GM19438 (cell line): ENCODE results near the gene DSG4.

Experiments used
- ATAC-seq: cut with Tn5 transposase; IDR thresholded peaks from one replicate; pipeline ENCODE4 v1.9.1; 2021; ENCODE audit warnings: low read depth; ENCODE audit not compliant: unreplicated experiment

The DSG4 gene

DNA sequence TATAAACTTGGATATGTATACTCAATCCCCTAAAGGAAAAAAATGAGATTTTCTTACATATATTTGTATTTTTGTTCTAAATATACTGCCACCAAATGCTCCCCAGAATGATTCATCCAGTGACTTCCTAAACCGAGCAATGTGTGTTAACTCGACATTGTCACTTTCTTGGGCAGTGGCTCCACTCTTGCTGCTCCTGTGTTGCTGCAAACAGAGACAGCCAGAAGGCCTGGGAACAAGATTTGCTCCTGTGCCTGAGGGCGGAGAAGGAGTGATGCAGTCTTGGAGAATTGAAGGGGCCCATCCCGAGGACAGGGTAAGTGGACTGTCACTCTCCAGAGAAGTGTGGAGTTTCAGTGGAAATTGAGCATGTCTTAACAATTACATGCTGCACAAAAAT is 32.7 kb downstream of the DSG4 start:
- ATAC-seq: no peak

DNA sequence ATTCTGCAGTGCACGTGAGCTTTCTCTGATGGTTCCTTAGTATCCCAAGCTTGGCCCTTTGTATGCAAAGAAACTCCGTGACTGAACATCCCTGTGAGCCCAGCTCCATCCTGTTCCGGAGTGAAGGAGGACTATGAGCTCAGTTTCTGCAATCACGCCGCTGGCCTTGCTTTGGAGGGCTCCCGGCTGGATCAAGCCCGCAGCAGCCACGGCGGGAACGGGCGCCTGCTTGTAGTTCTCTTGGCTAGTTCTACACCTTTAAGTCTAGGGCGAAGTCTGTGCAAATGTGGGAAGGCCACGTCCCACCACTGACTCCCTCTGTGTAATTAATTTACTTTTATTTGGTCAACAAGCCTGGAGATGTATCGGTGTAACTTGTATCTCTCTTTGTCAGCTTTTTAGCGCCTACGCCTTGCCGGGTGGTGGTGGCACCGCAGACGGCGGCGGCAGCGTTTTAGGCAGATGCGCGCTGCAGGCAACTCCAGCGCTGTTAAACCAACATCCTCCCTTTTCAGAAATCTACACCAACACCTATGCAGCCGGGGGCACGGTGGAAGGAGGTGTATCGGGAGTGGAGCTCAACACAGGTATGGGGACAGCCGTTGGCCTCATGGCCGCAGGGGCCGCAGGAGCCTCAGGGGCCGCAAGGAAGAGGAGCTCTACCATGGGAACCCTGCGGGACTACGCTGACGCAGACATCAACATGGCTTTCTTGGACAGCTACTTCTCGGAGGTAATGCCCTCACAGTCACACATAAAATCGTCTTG is 34.3 kb downstream of the DSG4 start:
- no peak for ATAC-seq

DNA sequence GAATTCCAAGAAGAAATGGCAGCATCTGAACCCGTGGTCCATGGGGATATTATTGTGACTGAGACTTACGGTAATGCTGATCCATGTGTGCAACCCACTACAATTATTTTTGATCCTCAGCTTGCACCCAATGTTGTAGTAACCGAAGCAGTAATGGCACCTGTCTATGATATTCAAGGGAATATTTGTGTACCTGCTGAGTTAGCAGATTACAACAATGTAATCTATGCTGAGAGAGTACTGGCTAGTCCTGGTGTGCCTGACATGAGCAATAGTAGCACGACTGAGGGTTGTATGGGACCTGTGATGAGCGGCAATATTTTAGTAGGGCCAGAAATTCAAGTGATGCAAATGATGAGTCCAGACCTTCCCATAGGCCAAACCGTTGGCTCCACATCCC is 36.6 kb downstream of the DSG4 start:
- ATAC-seq: no peak

DNA sequence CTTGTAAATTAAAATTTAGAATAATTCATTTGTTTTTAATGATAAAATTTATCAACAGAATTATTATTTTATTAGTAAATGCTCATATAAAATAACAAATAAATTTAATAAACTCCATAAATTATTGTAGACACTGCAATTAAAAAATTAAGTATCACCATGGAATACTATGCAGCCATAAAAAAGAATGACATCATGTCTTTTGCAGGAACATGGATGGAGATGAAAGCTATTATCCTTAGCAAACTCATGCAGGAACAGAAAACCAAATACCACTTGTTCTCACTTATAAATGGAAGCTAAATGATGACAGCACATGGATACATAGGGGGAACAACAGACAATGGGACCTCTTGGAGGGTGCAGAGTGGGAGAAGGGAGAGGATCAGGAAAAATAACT is 41.3 kb downstream of the DSG4 start:
- no peak for ATAC-seq

DNA sequence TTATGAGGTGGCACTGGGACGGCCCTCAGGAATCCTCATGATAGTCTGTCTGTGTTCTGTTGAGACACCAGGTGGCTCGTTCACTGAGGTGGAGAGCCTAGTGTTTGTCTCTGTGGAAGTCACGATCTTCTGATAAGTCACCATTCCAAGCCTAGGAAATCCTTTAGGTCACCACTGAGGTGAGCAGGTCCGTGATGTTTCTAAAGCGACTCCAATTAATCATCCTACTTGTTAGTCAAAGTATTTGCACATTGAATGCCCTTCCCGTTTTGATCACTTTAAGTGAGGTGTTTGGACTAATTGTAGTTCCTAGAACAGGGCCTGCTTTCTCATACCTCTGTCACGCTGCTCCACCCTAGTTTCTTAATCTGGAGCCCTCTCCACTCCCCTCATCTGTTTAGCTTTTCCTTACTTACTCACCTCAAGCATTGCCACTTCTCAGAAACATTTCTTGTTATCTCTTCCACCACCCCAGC is 42.9 kb downstream of the DSG4 start:
- no peak for ATAC-seq

DNA sequence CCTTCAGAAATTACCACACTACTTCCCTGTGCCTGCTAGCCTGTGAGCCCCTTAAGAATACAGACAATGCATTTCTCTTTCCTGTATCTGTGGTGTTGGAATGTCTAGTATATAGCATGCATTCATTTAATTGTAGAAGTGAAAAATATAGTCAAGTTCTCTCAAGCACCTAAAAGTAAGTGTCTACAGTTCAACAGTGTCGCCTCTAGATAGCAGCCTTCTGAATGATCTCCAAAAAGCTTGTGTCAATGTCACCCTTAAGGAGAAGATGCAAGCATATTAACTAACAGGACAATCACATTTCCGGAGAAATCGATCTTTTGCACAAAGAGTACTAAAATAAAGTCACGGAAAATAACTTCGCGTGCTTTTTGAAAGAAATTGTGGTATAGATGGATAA is 43.5 kb downstream of the DSG4 start:
- ATAC-seq: no peak

DNA sequence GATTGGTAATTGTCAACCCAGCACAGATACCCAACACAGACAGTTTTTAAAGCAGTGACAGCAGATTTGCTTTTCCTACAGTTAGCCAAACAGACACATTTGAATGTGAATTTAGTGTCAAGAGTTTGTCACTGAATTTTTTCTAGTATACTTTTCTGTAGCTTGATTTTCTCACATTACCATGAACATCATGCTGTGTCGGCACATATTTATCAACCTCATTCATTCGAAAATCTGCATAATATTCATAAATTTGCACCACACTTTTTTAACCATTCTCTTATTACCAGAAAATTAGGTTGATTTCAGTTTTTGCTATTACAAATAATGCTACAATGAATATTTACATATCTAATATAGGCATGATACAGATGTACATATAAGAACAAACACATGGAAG is 43.9 kb downstream of the DSG4 start:
- no peak for ATAC-seq

DNA sequence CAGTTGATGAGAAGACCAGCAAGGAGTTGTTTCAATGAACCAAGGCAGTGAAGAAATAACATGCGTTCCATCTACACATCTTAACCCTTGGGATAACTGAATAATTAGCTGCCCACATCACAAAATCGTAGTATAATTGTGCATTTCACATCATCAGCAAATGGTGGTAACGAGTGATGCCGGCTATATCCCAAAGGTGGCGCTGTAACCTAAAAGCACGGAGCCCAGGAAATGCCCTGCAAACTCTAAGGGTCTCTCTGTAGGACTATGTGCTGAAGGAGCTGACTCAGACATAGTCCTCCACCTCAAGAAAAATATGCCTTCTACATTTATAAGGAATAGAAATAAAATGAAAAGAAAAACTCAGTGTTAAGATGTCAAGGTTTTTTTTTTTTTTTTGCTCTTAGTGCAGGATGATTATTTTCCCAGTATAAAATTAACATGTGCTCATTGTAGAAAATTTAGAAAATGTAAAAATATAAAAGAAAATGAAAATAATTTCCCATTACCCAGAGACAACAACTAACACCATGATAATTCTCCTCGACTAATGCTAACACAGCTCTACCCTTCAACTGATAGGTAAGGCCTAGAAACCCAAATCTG is 47.9 kb downstream of the DSG4 start:
- ATAC-seq: peak; percentile 75

DNA sequence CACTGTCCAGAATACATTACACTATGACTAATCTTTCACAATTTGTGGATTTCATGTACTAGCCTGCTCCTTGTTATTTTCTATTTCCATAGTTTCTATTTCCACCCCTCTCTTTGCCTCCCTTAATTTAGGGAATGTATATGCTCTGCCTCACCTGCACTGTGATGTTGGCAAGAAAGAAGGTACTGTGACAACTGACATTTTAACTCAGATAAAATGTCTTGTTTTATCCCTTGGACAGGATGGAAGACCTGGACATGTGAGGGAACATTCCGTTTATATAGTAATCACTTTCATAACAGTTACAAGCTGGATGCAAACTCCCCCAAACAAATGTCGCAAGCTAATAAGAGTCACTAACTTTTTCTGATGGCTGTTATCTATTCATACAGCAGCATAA is 49.4 kb downstream of the DSG4 start:
- no peak for ATAC-seq

DNA sequence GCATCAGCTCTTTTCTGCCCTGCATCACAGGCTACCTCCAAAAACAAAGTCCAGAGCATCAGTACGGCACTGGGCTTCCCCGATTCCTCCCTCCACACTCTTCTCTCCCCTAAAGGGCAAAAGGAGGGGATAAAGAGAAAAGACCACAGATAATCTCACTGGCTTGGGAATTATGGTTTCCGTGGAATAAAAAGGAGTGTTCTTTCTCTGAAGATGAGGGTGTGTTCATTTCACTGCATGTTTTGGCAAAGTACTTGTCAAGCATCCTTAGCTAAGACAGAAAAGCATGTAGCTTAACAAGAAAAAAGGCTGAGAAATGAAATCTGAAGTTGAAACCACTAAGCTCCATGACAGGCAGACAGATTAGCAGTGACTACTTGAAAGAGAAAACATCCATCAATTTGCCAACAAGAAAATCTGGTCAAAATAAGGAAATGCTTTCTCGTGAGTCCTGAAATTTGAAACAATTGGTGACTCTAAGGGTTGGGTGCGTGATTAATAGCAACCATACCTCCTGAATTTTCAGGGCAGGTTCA is 50.4 kb downstream of the DSG4 start:
- ATAC-seq: no peak

DNA sequence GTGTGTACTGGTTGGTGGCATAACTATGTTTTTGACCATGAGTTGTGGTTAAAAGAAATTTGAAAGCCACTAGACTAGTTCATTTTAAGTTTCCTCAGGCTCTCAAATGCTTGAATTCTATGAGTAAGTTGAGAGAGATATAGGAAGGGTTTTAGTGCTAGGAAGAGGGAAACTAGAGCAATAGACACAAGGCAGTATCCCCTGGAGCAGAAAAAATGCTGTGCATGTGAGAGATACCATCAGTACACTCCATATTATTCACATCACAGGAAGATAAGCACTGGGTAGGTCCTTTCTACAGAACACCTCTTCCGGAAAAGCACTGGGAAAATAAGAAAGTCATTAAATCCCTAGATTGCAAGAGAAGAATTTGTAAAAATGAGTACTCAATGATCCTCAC is 51.6 kb downstream of the DSG4 start:
- no peak for ATAC-seq

DNA sequence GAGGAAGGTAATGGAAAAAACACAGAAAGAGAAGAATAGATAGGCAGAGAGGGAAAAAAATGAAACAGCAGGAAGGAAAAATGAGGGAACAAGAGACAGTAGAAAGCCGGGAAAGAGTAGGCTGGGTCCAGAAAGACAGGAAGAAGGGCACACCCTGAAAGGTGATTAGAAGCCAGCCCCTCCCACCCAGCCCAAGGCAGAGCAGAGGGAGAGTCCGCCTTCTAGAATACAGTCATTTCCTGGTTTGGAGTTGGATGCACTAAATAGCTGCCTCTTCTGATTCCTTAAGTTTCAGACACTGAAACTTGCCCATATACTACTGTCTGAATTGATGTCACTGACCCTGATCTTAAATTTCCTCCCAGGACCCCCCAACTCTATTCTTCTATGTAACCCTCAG is 53.0 kb downstream of the DSG4 start:
- no peak for ATAC-seq

DNA sequence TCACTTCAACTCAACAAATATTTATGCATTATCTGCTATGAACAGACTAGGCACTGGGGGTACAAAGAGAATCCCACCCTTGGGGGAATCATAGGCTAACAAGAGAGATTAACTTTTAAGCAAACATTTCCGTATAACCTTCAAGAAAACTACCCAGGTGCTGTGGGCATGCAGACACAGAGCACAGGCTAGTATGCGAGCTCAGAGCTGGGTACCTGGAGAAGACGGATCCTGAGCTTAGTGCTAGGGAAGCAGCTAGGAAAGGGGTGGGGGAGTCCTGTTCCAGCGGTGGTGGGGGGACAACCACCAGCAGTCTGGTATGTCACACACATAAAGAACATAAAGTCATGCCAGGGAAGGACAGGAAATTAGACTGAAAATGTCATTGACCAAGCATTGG is 53.5 kb downstream of the DSG4 start:
- no peak for ATAC-seq

DNA sequence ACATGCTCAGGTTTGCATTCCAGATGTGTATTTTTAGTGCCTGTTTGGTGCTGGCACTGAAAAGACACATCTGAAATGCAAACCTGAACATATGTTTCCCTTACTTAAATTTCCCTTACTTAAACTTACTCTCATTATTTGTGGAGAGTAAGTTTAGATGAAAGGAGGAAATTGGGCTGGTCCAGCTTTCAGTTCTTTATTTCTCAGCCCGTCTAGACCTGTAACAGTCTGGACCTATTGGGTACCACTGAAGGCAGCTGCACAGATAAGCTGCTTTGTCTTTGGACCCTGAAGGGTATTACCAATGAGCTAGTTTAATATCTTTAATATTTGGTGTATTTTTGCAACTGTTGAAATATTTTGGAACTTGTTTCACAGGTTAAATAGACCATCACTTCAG is 54.0 kb downstream of the DSG4 start:
- no peak for ATAC-seq

DNA sequence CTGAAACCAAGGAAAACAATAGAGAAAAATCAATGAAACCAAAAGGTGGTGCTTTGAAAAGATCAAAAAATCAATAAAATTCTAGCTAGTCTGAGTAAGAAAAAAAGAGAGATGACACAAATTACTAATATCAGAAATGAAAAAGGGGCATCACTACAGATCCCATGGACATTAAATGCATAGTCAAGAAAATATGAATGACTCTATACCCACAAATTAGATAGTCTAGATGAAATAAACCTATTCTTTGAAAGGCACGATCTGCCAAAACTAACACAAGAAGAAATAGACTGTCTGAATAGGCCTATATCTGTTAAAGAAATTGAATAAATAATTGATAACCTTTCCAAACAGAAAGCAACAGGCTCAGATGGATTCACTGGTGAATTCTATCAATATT is 55.7 kb downstream of the DSG4 start:
- no peak for ATAC-seq

DNA sequence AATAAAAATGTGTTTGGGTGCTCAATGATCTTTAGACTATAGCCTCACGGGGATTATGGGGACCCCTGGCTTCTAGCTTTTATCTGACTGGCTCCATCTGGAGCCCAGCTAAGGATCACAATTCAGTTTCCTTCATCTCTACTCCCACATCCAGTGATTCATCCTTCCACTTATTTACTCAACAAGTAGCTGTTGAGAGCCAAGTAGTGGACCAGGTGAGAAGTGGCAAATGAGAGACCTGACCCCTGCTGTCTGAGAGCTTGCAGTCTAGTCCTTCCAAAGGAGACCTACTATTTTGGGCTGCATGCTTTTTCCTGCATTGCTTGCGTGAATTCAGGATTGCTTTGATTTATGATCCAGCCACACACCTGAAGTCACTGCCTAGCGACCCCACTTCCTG is 60.2 kb downstream of the DSG4 start:
- no peak for ATAC-seq

DNA sequence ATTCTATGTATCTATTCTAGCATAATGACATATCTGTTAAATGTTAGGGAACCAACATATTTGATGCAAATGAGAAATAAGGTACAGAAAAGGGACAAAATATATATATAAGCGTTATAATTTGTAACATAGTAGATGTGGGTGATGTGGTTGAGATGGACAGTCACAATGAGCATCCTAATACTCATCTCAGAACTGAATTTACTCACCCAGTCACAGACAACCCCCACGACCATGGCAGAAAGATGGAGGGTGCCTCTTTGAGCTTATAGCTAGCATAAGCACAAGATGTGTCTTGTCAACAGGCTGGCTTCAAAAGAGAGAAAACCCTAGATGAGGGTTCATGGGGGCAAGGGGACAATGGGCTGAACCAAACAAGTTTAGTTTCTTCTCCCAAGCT is 61.8 kb downstream of the DSG4 start:
- ATAC-seq: no peak

DNA sequence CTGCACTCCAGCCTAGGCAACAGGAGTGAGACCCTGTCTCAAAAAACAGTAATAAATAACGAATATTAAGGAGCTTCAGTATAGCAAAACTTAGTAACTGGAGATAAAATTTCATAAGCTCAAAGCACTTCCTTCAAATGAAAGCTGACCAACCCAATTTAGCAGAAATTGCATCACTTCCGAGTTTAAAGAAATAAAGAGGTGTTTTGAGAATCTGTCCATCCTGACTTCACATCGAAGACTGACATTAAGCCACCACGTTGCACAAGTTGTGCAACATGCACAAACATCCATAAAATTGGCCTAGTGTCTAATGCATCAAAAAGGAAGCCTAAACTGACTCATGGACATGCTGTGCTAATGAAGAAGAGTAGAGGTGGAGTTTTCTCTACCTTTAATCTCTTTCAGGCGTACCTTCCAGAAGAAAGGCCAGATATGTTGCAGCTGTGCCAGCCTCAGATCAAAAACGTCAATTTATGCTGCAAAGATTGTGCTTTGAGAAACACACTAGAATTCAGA is 63.3 kb downstream of the DSG4 start:
- ATAC-seq: no peak

DNA sequence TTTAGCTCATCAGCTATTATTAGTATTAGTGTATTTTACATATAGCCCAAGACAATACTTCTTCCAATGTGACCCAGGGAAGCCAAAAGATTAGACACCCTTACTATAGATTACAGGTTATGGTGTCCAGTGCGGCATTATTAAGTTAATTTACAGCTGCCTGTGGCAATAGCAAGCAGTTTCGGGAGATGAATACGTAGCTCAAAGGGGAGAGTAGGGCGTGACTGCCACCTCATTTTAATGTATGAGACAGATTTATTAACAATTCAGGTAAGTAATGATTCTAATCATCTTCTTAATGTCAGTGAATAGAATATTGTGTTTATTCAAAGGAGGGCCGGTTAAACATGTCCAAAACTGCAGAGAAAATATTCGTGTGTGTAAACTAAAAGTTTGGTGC is 64.2 kb downstream of the DSG4 start:
- ATAC-seq: no peak

DNA sequence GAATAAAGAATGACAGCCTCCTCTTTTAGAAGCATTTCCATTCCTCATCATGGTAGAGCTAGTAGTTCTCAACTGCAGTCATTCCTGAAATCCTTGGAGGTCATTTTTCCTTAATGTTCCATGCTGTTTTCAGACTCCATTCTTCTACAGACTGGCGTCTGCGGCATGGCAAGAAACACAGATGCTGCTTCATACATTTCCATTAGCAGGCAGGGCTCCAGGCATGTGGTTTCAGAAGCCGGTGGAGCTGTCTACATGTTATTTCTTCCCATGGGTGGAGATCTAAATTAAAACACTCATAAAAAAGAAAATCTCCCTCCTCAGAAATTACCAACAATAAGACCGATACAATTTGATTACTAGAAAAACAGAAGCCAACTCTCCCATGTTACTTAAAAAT is 64.9 kb downstream of the DSG4 start:
- no peak for ATAC-seq

DNA sequence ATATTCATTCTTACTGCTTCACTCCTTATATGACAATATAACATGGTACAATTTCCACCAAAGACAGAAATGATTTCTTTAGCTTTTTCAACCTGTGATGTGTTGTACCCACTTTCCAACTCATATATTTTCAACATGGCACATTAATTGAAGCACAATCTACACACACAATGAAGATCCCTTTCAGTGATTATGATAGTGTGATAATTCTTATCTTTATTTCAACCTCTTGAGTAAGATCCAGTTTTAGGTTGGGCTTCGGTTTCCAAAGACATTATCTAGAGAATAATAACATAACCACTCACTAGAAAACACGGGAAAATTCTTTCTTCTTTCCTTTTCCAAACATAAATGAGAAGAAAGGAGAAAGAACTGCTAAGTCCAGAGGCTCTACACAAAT is 67.6 kb downstream of the DSG4 start:
- no peak for ATAC-seq

DNA sequence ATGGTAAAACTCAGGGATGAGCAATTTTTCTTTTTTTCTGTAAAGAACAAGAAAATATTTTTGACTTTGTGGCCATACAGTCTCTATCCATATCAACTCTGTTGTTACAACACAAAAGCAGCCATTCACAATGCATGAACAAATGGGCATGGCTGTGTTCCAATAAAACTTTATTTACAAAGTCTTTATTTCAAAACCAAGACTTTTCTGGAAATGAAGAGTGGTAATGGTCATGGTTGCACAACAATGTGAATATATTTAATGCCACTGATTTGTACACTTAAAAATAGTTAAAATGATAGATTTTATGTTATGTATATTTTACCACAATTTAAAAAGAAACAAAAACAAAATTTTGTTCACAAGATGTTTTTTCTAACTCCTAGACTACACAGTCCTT is 69.3 kb downstream of the DSG4 start:
- ATAC-seq: no peak
